K562 (cell line): Measurements from ENCODE around the gene DENND1A. TPM values are rescaled to one million over a fixed set of nuclear protein-coding genes. Genes with fewer than 3 reads are reported as not detected.

Source experiments
- E2F6 ChIP-seq, 2 experiments: IDR thresholded peaks; 2 replicates each; pipeline ENCODE4 v1.6.1; 2011; ENCODE audit warnings: borderline replicate concordance in 1 of 2, control low read depth in 1 of 2, low read depth in 1 of 2, low read length in 1 of 2, mild to moderate bottlenecking in 1 of 2, mixed read lengths in 1 of 2, moderate library complexity in 1 of 2; ENCODE audit not compliant: insufficient read depth in 1 of 2, insufficient read length in 1 of 2, poor library complexity in 1 of 2, severe bottlenecking in 1 of 2; ENCODE audit errors: extremely low read depth in 1 of 2
- GTF2E2 ChIP-seq: fragments of 200-800 bp; sonication (Bioruptor generic); IDR thresholded peaks from 2 replicates; pipeline ENCODE4 v1.6.1; 2016; ENCODE audit warnings: missing genetic modification characterization, missing compliant biosample characterization
- ILF3 ChIP-seq: fragments of 450-650 bp; IDR thresholded peaks from 2 replicates; pipeline ENCODE4 v1.6.1; 2018; ENCODE audit warnings: antibody characterized with exemption, mild to moderate bottlenecking, moderate library complexity, borderline replicate concordance
- SIX5 ChIP-seq, 2 experiments: IDR thresholded peaks; 2 replicates each; pipeline ENCODE4 v1.6.1; 2011; ENCODE audit warnings: low read length in 2 of 2, borderline replicate concordance in 1 of 2, low read depth in 1 of 2, mild to moderate bottlenecking in 1 of 2, moderate library complexity in 1 of 2; ENCODE audit not compliant: insufficient read depth in 1 of 2
- SP1 ChIP-seq: sonication (generic); formaldehyde crosslinking; IDR thresholded peaks from 2 replicates; pipeline ENCODE4 v1.8.1; 2022; ENCODE audit warnings: mild to moderate bottlenecking, missing genetic modification reagents
- USF2 ChIP-seq: sonication (generic); formaldehyde crosslinking; IDR thresholded peaks from 2 replicates; pipeline ENCODE4 v1.5.0; 2020; ENCODE audit warnings: missing genetic modification reagents
- ZC3H4 ChIP-seq: sonication (generic); formaldehyde crosslinking; IDR thresholded peaks from 2 replicates; pipeline ENCODE4 v1.9.0; 2021; ENCODE audit warnings: missing genetic modification reagents, borderline replicate concordance
- ZMIZ1 ChIP-seq, 2 experiments: fragments of 150-350 bp in 1 of 2; IDR thresholded peaks; 2 replicates each; pipeline ENCODE4 v1.6.1; 2012 to 2016; ENCODE audit warnings: low read depth in 2 of 2, low read length in 2 of 2, mild to moderate bottlenecking in 1 of 2, moderate library complexity in 1 of 2
- ZSCAN32 ChIP-seq: fragments of 450-650 bp; formaldehyde crosslinking; IDR thresholded peaks from 2 replicates; pipeline ENCODE4 v1.4.0; 2020; ENCODE audit warnings: mild to moderate bottlenecking, moderate library complexity
- polyA plus RNA-seq, 8 experiments: library from polyadenylated mRNA; depleted of rRNA in 4 of 8; stranded (reverse) in 5 of 8; unstranded in 3 of 8; fragments of >200 nt; fragmentation: Nextera tagmentation in 2 of 8; fragmentation: Illumina TruSeq in 1 of 8; extraction: Ambion mirVana in 2 of 8; extraction: Trizol in 1 of 8; gene quantifications; 2 replicates each; pipeline versions ENCODE4 v1.2.1 to v1.2.3, GENCODE V29; 2011 to 2014; ENCODE audit warnings: inconsistent platforms in 1 of 8, missing spikeins in 1 of 8
- total RNA-seq, 7 experiments: library from RNA; depleted of rRNA in 6 of 7; stranded (reverse); fragments of >200 nt in 6 of 7; fragmentation: Illumina TruSeq in 2 of 7; extraction: Trizol in 2 of 7; gene quantifications; 2 replicates each; pipeline versions ENCODE4 v1.2.1 to v1.2.3, GENCODE V29; 2011 to 2021; ENCODE audit warnings: low replicate concordance in 1 of 7

The DENND1A gene
- total and polyA plus RNA-seq, 9 of the 15 experiments (the other 6 are each of a cell fraction or from before 2014, with no cell fraction given) = 7.6 to 29.5 (median 15.7) TPM

- TF ChIP-seq ZMIZ1 (IDR thresholded peaks at IDR 0.05; ENCODE audit: low read depth in 2 of 2, low read length in 2 of 2) (no peak), GTF2E2 (tag) (no peak), SIX5 (IDR thresholded peaks at IDR 0.05; ENCODE audit: borderline replicate concordance in 1 of 2, insufficient read depth in 1 of 2, low read depth in 1 of 2, low read length in 2 of 2) (peak; percentile 52 to 69; a peak in 3 of 4 replicates), ZSCAN32 (CRISPR knock-in tag) (no peak), USF2 (CRISPR knock-in tag) (0 out of 2 replicates have a peak, but pooled peaks have one; percentile 14), E2F6 (IDR thresholded peaks at IDR 0.05; ENCODE audit: borderline replicate concordance in 1 of 2, extremely low read depth in 1 of 2, insufficient read depth in 1 of 2, insufficient read length in 1 of 2, low read depth in 1 of 2, low read length in 1 of 2, poor library complexity in 1 of 2, severe bottlenecking in 1 of 2) (peak; percentile 10 to 66), ILF3 (no peak), ZC3H4 (CRISPR knock-in tag) (no peak), SP1 (CRISPR knock-in tag) (0 out of 2 replicates have a peak, but pooled peaks have one; percentile 42)
Observed at GRCh38 chr9:123929870-123930831, at the start of gene DENND1A (continued).
